Body of pancreas (tissue), 4 donors: ENCODE results near the gene MINDY3. TPM values are rescaled to one million over a fixed set of nuclear protein-coding genes. Genes with fewer than 3 reads are reported as not detected.

Experiments used
- ATAC-seq: fragments of 150-250 bp; one replicate; pipeline ENCODE4 v1.9.1; 2016
- DNase-seq, 4 donors: peaks; one replicate each; pipeline ENCODE4 v3.0.0-alpha.2; 2019
- H3K27ac ChIP-seq, 4 donors: fragments of 200-600 bp; sonication (generic); 1 replicate in 3 of 4; 2 replicates in 1 of 4; pipeline versions ENCODE4 v1.5.1 to v1.6.1; 2016 to 2019; ENCODE audit warnings: mild to moderate bottlenecking in 1 of 4, mixed read lengths in 1 of 4, moderate library complexity in 1 of 4
- H3K27me3 ChIP-seq, 2 donors: fragments of 200-600 bp; sonication (generic); one replicate each; pipeline ENCODE4 v1.6.0; 2016; ENCODE audit warnings: mild to moderate bottlenecking in 1 of 2
- H3K36me3 ChIP-seq, 2 donors: fragments of 200-600 bp; sonication (generic); replicated peaks in 1 of 2; 2 replicates each; pipeline ENCODE4 v1.5.1; 2016; ENCODE audit warnings: low read depth in 2 of 2; ENCODE audit not compliant: insufficient read depth in 1 of 2
- H3K4me1 ChIP-seq: fragments of 200-600 bp; sonication (generic); one replicate; pipeline ENCODE4 v1.6.0; 2016
- H3K4me3 ChIP-seq, 2 donors: fragments of 200-600 bp; sonication (generic); 1 replicate in 1 of 2; 2 replicates in 1 of 2; pipeline ENCODE4 v1.5.1; 2016 to 2019
- H3K9me3 ChIP-seq, 3 donors: fragments of 200-600 bp; sonication (generic); 1 replicate in 2 of 3; 2 replicates in 1 of 3; pipeline ENCODE4 v1.5.1; 2016
- POLR2A ChIP-seq, 3 donors: fragments of 450-650 bp; IDR thresholded peaks; one replicate each; pipeline ENCODE4 v1.6.1; 2016; ENCODE audit warnings: antibody characterized with exemption in 3 of 3, mild to moderate bottlenecking in 2 of 3
- WGBS, 2 donors: methylation state at CpG; one replicate each; pipeline ENCODE4 v1.1.5; 2017; 5-methylcytosine and 5-hydroxymethylcytosine counted together
- intact Hi-C: fragments of 100-400 bp; cut with DNase I; formaldehyde crosslinking; loops from one replicate; pipeline ENCODE4 v1.15.1; 2023
- total RNA-seq, 2 donors: library from RNA; depleted of rRNA; stranded (reverse); fragments of >200 nt; gene quantifications; one replicate each; pipeline ENCODE4 v1.1.0, GENCODE V29; 2016
- TF ChIP-seq, protein P1 (sequence below), 7 experiments: fragments of 450-650 bp in 4 of 7; fragments of 200-600 bp in 3 of 7; sonication (generic) in 3 of 7; IDR thresholded peaks; one replicate each; pipeline ENCODE4 v1.5.1; 2016 to 2019; ENCODE audit warnings: antibody characterized with exemption in 7 of 7

The MINDY3 gene
- total RNA-seq, 2 donors from 2014 or later, result 15.6 to 22.1 TPM

DNA sequence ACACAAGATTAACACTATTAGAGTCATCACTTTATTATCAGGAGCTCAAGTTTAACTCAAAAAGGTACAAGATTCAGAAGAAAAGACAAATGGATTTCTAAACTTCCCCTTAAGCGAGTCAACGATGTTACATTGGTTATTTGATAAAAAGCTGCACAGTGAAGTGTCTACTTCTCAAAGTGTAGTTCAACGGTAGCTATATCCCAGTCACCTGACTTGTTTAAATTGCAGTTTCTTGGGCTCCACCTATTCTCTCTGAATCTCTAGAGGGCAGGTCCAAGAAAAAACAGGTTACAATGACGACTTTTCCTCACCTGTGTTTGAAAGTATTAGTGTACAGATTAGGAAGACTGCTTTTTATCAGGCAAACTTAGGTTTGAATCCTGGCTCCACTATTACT is 16.6 kb downstream of the MINDY3 start:
- no peaks in the 10 kb centered on the region for H3K36me3 ChIP-seq
- intact Hi-C loops, result no loop called here
- DNase-seq, result no peak
- no peak for ATAC-seq
- no peaks in the 10 kb centered on the region for H3K4me1 ChIP-seq
- H3K27me3 ChIP-seq, result no peaks in the 10 kb centered on the region
- no peak overlapping the region for H3K4me3 ChIP-seq
- no peak overlapping the region for H3K27ac ChIP-seq
- no peak for TF ChIP-seq POLR2A (IDR thresholded peaks at IDR 0.05)
- TF ChIP-seq, protein P1, sequence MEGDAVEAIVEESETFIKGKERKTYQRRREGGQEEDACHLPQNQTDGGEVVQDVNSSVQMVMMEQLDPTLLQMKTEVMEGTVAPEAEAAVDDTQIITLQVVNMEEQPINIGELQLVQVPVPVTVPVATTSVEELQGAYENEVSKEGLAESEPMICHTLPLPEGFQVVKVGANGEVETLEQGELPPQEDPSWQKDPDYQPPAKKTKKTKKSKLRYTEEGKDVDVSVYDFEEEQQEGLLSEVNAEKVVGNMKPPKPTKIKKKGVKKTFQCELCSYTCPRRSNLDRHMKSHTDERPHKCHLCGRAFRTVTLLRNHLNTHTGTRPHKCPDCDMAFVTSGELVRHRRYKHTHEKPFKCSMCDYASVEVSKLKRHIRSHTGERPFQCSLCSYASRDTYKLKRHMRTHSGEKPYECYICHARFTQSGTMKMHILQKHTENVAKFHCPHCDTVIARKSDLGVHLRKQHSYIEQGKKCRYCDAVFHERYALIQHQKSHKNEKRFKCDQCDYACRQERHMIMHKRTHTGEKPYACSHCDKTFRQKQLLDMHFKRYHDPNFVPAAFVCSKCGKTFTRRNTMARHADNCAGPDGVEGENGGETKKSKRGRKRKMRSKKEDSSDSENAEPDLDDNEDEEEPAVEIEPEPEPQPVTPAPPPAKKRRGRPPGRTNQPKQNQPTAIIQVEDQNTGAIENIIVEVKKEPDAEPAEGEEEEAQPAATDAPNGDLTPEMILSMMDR (IDR thresholded peaks at IDR 0.05), result no peak
- H3K9me3 ChIP-seq, result no peaks in the 10 kb centered on the region
- 67% methylated on average over 4 of the region's 4 CpGs for WGBS, 2 donors

DNA sequence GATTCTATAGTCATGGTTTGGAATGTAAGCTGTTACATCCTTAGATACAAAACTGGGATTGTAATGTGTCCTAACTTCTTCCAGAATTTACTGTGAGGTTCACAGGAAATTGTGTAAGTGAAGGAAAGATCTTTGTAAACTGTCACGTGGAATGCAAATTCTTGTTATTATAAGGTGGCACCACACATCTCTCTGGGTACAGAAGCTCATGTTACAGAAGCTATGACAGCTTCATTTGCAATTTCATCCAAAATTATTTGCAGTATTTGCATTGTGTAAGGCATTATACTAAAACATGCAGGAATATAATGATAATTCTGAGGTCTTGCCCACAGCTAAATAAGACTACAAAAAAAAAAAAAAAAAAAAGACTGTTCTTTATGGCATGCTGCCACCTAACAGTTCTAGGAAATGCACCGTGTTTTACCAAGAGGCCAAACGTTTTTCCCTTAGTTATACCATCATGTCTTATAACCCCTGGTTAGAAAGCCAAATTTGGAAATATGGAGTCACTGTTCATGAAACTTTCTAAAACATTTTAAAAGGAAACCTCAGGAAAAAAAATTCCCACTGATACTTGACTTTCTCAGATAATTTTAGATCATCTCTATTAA is 17.6 kb downstream of the MINDY3 start:
- WGBS, 2 donors, result 39 to 43% methylated on average over 3 of the region's 3 CpGs
- H3K4me1 ChIP-seq, result no peaks in the 10 kb centered on the region
- intact Hi-C loops, result no loop called here

DNA sequence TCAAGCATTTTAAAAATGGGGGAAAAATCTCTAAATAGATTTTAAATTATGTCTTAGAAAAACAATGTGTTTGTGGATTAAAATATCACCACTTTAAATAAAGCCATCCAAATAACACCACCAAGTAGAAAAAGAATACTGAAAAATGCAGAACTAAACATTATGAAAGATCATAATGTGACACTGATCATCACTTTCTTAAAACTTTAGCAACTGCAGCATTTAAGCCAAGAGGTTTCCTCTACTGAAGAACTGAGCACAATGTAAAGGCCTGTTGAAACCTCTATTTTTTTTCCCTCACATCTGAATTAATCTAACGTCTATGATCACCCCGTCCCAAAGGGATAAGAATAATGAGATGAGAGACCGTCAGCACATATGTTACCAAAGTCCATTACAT is 18.6 kb downstream of the MINDY3 start:
- ATAC-seq (no peak), DNase-seq (no peak)
- intact Hi-C loops, result no loop called here
- H3K4me3 ChIP-seq, result no peak overlapping the region
- H3K4me1 ChIP-seq, result no peaks in the 10 kb centered on the region
- no peaks in the 10 kb centered on the region for H3K27me3 ChIP-seq
- 86 to 88% methylated on average over 3 of the region's 3 CpGs for WGBS, 2 donors
- TF ChIP-seq, protein P1 (IDR thresholded peaks at IDR 0.05), result no peak
- no peak for TF ChIP-seq POLR2A (IDR thresholded peaks at IDR 0.05)
- H3K36me3 ChIP-seq, result no peaks in the 10 kb centered on the region
- no peaks in the 10 kb centered on the region for H3K9me3 ChIP-seq
- H3K27ac ChIP-seq, result no peak overlapping the region

More for the DNA sequence above, 17.6 kb downstream of the MINDY3 start:
- Histone ChIP-seq H3K4me3 (no peak overlapping the region), H3K27me3 (no peaks in the 10 kb centered on the region), H3K9me3 (no peaks in the 10 kb centered on the region), H3K36me3 (no peaks in the 10 kb centered on the region), H3K27ac (no peak overlapping the region)
- ATAC-seq, result no peak
- TF ChIP-seq, protein P1 (IDR thresholded peaks at IDR 0.05), result no peak
- TF ChIP-seq POLR2A (IDR thresholded peaks at IDR 0.05), result no peak
- no peak for DNase-seq

DNA sequence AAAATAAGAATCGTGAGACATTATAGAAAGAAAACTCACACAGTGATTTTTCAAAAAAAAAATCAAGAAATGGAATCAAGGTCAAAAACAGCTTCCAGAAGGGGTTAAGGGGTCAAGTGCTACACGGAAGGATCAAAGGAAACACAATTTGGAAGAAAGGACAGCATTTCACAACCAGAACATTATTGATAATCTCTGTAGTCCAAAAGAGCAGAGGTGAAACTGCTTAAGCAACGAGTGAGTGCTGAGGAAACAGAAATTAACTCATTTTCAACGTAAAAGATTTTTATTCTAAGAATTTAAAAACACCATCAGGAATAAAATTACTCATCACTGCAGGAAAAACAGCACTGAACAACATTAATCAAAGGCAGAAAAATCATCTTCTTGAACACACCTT is 23.5 kb downstream of the MINDY3 start:
- Histone ChIP-seq H3K36me3 (peaks cover 0 to 1% of the 10 kb centered on the region in 2 donors), H3K9me3 (no peaks in the 10 kb centered on the region), H3K27me3 (no peaks in the 10 kb centered on the region), H3K4me1 (no peaks in the 10 kb centered on the region), H3K4me3 (no peak overlapping the region), H3K27ac (no peak overlapping the region)
- DNase-seq (no peak), ATAC-seq (no peak)
- WGBS, 2 donors, result 59 to 83% methylated on average over 4 of the region's 4 CpGs
- TF ChIP-seq, protein P1 (IDR thresholded peaks at IDR 0.05), result no peak
- no peak for TF ChIP-seq POLR2A (IDR thresholded peaks at IDR 0.05)
- intact Hi-C loops, result no loop called here

DNA sequence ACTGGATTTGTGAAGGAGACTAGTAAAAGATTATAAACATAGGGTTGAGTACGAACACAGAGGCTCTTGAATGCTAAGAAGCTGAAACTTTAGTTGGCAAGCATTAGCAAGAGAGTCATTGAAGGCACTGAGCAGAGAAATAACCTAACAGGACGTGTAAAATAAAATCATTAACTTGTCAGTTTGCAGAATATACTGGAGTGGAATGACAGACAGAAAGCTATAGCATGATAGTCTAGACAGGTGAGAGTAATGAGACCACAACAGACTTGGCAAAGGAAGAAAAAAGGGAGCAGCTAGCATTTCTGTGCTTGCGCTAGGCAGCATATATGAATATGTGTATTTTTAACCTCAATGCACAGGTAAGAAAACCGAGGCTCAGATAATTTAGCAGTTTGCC is 30.8 kb downstream of the MINDY3 start:
- Histone ChIP-seq H3K4me3 (no peak overlapping the region), H3K27me3 (no peaks in the 10 kb centered on the region), H3K27ac (no peak overlapping the region), H3K4me1 (no peaks in the 10 kb centered on the region), H3K9me3 (no peaks in the 10 kb centered on the region), H3K36me3 (peaks cover 0 to 4% of the 10 kb centered on the region in 2 donors)
- no peak for DNase-seq
- TF ChIP-seq, protein P1 (IDR thresholded peaks at IDR 0.05), result no peak
- no peak for TF ChIP-seq POLR2A (IDR thresholded peaks at IDR 0.05)
- no peak for ATAC-seq
- 77 to 81% methylated on average over 4 of the region's 4 CpGs for WGBS, 2 donors
- intact Hi-C loops, result no loop called here
